A549 treated with RU486 at 1 μM for 4 hours (cell line): ENCODE measurements around the gene DCUN1D3. TPM values are rescaled to one million over a fixed set of nuclear protein-coding genes. Genes with fewer than 3 reads are reported as not detected.

Source experiments
- total RNA-seq: library from RNA; stranded (reverse); fragments of 200-300 nt; extraction: Qiagen RNA extraction; gene quantifications from 5 replicates; pipeline ENCODE4 v1.2.3, GENCODE V29; 2022; ENCODE audit warnings: low read depth

DCUN1D3 gene, protein sequence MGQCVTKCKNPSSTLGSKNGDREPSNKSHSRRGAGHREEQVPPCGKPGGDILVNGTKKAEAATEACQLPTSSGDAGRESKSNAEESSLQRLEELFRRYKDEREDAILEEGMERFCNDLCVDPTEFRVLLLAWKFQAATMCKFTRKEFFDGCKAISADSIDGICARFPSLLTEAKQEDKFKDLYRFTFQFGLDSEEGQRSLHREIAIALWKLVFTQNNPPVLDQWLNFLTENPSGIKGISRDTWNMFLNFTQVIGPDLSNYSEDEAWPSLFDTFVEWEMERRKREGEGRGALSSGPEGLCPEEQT
- total RNA-seq, result 4.2 to 5.2 TPM (median 4.4 TPM) in 5 replicates

GRCh38 chr16:20900299-20901067 lies at the start of gene DCUN1D3, which contains the start of gene LYRM1:
DCUN1D3 (minus strand) TSS chr16:20900358; CDS start chr16:20862538, 37,820 bp downstream.
LYRM1 (plus strand) TSS chr16:20900771; CDS start chr16:20915556, 14,785 bp downstream.

DNA sequence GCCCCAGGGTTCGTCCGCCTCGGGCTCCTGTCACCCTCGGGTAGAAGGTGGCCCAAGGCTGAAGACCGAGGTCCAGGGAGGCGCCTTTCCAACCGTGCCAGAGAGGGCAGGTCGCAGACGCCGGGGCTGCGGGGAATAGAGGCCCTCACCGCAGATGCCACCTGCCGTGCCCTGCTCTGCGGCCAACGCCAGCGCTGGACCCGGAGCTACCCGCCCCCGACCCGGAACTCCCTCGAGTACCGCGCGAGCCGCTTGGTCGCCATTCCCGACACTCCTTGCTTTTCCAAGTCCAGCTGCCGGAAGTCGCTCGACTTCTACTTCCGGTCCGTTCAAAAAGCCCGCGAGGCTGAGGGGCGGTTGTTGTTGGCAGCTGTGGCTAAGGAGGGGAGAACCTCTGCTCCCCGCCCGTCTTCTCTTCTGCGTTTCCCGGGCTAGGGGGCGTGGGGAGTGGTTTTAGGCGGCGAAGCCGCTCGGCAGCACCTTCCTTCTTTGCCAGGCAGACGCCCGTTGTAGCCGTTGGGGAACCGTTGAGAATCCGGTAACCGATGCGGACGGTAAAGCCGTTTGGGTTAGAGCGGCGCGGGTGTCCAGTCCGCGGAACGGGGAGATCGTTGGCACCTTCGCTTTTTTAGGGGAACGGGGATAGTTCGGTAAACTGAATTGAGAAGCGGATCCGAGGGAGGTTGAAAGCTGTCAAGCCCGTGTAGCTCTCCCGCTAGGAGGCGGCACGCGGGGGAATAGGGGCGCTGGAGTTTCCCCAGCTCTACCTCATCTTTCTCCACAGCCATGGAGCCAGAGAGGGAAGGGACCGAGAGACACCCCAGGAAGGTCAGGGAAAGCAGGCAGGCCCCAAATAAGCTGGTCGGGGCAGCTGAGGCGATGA lies 93.7 kb downstream of the DCUN1D3 start, which contains the start of the genes ERI2 and REXO5:
ERI2 (minus strand) TSS at position 305 of the 883 bp plus-strand sequence; CDS start at position 263, 42 bp downstream.
REXO5 (plus strand) TSS at position 360 of the 883 bp plus-strand sequence; CDS start at position 787, 427 bp downstream.

Other genes with a start within 250 kb of the DCUN1D3 start
- gene ACSM1, start 202.7 kb downstream of the DCUN1D3 start, total RNA-seq, result not detected in 5 replicates
- 14.8 to 28.0 TPM (median 24.4 TPM) in 5 replicates for gene THUMPD1, start 158.5 kb downstream of the DCUN1D3 start, total RNA-seq
- gene ACSM3, start 136.3 kb downstream of the DCUN1D3 start, total RNA-seq, result 4.1 to 4.7 TPM (median 4.5 TPM) in 5 replicates
- 9.2 to 13.5 TPM (median 13.0 TPM) in 5 replicates for gene ERI2, start 93.9 kb downstream of the DCUN1D3 start, total RNA-seq
- gene REXO5, start 93.8 kb downstream of the DCUN1D3 start, total RNA-seq, result 3.7 to 4.4 TPM (median 3.9 TPM) in 5 replicates
- gene LYRM1, start 413 bp upstream of the DCUN1D3 start, total RNA-seq, result 26.9 to 35.5 TPM (median 28.8 TPM) in 5 replicates